ENCODE results near the gene POC1B.

POC1B gene

GRCh38 chr12:89565002-89565401 lies 39.2 kb upstream of the POC1B start:
- H3K9me3 ChIP-seq (replicated peaks in 1 of 11): no peaks in the 10 kb centered on the region
- H4K20me1 ChIP-seq: no peaks in the 10 kb centered on the region
- no peak for TF ChIP-seq Cebpa-rat (IDR thresholded peaks at IDR 0.05)
- H3K36me3 ChIP-seq: no peaks in the 10 kb centered on the region
- H3K9ac ChIP-seq: no peak overlapping the region
- no peaks in the 10 kb centered on the region for H3K27me3 ChIP-seq
- no peak overlapping the region for H3K27ac ChIP-seq
- H3K4me2 ChIP-seq: no peak overlapping the region
- no peaks in the 10 kb centered on the region for H3K4me1 ChIP-seq
- no peak overlapping the region for H3K4me3 ChIP-seq

- Histone ChIP-seq H3K4me2 (no peak overlapping the region), H3K36me3 (no peaks in the 10 kb centered on the region), H3K9me3 (replicated peaks in 1 of 11) (no peaks in the 10 kb centered on the region), H3K4me1 (no peaks in the 10 kb centered on the region), H4K20me1 (no peaks in the 10 kb centered on the region), H3K27me3 (no peaks in the 10 kb centered on the region), H3K4me3 (no peak overlapping the region), H3K27ac (no peak overlapping the region), H3K9ac (no peak overlapping the region)
- no peak for TF ChIP-seq Cebpa-rat (IDR thresholded peaks at IDR 0.05)
Measured at GRCh38 chr12:89559753-89560152, 33.9 kb upstream of the POC1B start.

- TF ChIP-seq Cebpa-rat (IDR thresholded peaks at IDR 0.05): no peak
- H3K9ac ChIP-seq: no peak overlapping the region
- no peaks in the 10 kb centered on the region for H3K27me3 ChIP-seq
- no peaks in the 10 kb centered on the region for H3K4me1 ChIP-seq
- no peaks in the 10 kb centered on the region for H3K36me3 ChIP-seq
- no peak overlapping the region for H3K27ac ChIP-seq
- H4K20me1 ChIP-seq: no peaks in the 10 kb centered on the region
- no peaks in the 10 kb centered on the region for H3K9me3 ChIP-seq (replicated peaks in 1 of 11)
- H3K4me2 ChIP-seq: no peak overlapping the region
- no peak overlapping the region for H3K4me3 ChIP-seq
Measured at GRCh38 chr12:89556976-89557375, 31.1 kb upstream of the POC1B start.

GRCh38 chr12:89552376-89552775 lies 26.5 kb upstream of the POC1B start:
- no peak overlapping the region for H3K27ac ChIP-seq
- H3K4me2 ChIP-seq: no peak overlapping the region
- no peaks in the 10 kb centered on the region for H3K27me3 ChIP-seq
- no peak for TF ChIP-seq Cebpa-rat (IDR thresholded peaks at IDR 0.05)
- peaks cover 0 to 5% (median 0%) of the 10 kb centered on the region in 10 experiments; a peak in 6 of 20 replicates for H3K4me1 ChIP-seq
- H3K9me3 ChIP-seq (replicated peaks in 1 of 11): no peaks in the 10 kb centered on the region
- no peak overlapping the region for H3K4me3 ChIP-seq
- no peaks in the 10 kb centered on the region for H4K20me1 ChIP-seq
- no peak overlapping the region for H3K9ac ChIP-seq
- no peaks in the 10 kb centered on the region for H3K36me3 ChIP-seq

- H4K20me1 ChIP-seq: no peaks in the 10 kb centered on the region
- H3K4me1 ChIP-seq: peaks cover 0 to 11% (median 0%) of the 10 kb centered on the region in 10 experiments; a peak in 7 of 20 replicates
- TF ChIP-seq Cebpa-rat (IDR thresholded peaks at IDR 0.05): no peak
- H3K9ac ChIP-seq: no peak overlapping the region
- no peak overlapping the region for H3K4me2 ChIP-seq
- H3K27ac ChIP-seq: no peak overlapping the region
- H3K4me3 ChIP-seq: no peak overlapping the region
- no peaks in the 10 kb centered on the region for H3K9me3 ChIP-seq (replicated peaks in 1 of 11)
- H3K36me3 ChIP-seq: no peaks in the 10 kb centered on the region
- H3K27me3 ChIP-seq: no peaks in the 10 kb centered on the region
Measured at GRCh38 chr12:89551747-89552146, 25.9 kb upstream of the POC1B start.

GRCh38 chr12:89547101-89547500 lies 21.3 kb upstream of the POC1B start:
- no peak overlapping the region for H3K27ac ChIP-seq
- no peaks in the 10 kb centered on the region for H3K9me3 ChIP-seq (replicated peaks in 1 of 11)
- H3K4me2 ChIP-seq: peak overlapping the region in 3 of 11 experiments; percentile 4 to 83 (median 50); a peak in 5 of 22 replicates
- TF ChIP-seq Cebpa-rat (IDR thresholded peaks at IDR 0.05): no peak
- H3K9ac ChIP-seq: no peak overlapping the region
- H4K20me1 ChIP-seq: no peaks in the 10 kb centered on the region
- H3K27me3 ChIP-seq: no peaks in the 10 kb centered on the region
- no peaks in the 10 kb centered on the region for H3K36me3 ChIP-seq
- no peak overlapping the region for H3K4me3 ChIP-seq
- H3K4me1 ChIP-seq: peaks cover 16 to 49% (median 25%) of the 10 kb centered on the region in 10 experiments

- no peaks in the 10 kb centered on the region for H3K36me3 ChIP-seq
- no peak overlapping the region for H3K4me3 ChIP-seq
- H3K9me3 ChIP-seq (replicated peaks in 1 of 11): no peaks in the 10 kb centered on the region
- no peaks in the 10 kb centered on the region for H4K20me1 ChIP-seq
- H3K27ac ChIP-seq: no peak overlapping the region
- no peak overlapping the region for H3K9ac ChIP-seq
- H3K27me3 ChIP-seq: no peaks in the 10 kb centered on the region
- TF ChIP-seq Cebpa-rat (IDR thresholded peaks at IDR 0.05): no peak
- peak overlapping the region in 3 of 11 experiments; percentile 56 to 83 (median 76); a peak in 2 of 22 replicates for H3K4me2 ChIP-seq
- H3K4me1 ChIP-seq: peaks cover 16 to 49% (median 25%) of the 10 kb centered on the region in 10 experiments
Measured at GRCh38 chr12:89546151-89546550, 20.3 kb upstream of the POC1B start.

- no peaks in the 10 kb centered on the region for H3K27me3 ChIP-seq
- TF ChIP-seq Cebpa-rat (IDR thresholded peaks at IDR 0.05): no peak
- H3K27ac ChIP-seq: peak overlapping the region in 3 of 11 experiments; percentile 15 to 37 (median 19); a peak in 4 of 22 replicates
- H3K4me3 ChIP-seq: no peak overlapping the region
- H4K20me1 ChIP-seq: 0 out of 22 replicates have a peak, but pooled peaks cover 0 to 4% (median 0%) of the 10 kb centered on the region in 11 experiments
- H3K36me3 ChIP-seq: no peaks in the 10 kb centered on the region
- no peaks in the 10 kb centered on the region for H3K9me3 ChIP-seq (replicated peaks in 1 of 11)
- peak overlapping the region; percentile 56 to 83 (median 72) for H3K4me2 ChIP-seq
- peaks cover 16 to 49% (median 25%) of the 10 kb centered on the region in 10 experiments for H3K4me1 ChIP-seq
- peak overlapping the region in 2 of 11 experiments; percentile 2 to 20; a peak in 1 of 22 replicates for H3K9ac ChIP-seq
Measured at GRCh38 chr12:89544681-89545184, 18.9 kb upstream of the POC1B start.

- Histone ChIP-seq H3K9me3 (replicated peaks in 1 of 11) (no peaks in the 10 kb centered on the region), H3K4me3 (no peak overlapping the region), H3K27ac (0 out of 22 replicates have a peak overlapping the region, but pooled peaks of 1 of the 11 experiments have one; percentile 19), H3K36me3 (no peaks in the 10 kb centered on the region), H3K27me3 (no peaks in the 10 kb centered on the region), H3K9ac (no peak overlapping the region), H3K4me2 (peak overlapping the region; percentile 56 to 83 (median 72); a peak in 15 of 22 replicates), H3K4me1 (peaks cover 16 to 49% (median 25%) of the 10 kb centered on the region in 10 experiments), H4K20me1 (0 out of 22 replicates have a peak, but pooled peaks cover 0 to 4% (median 0%) of the 10 kb centered on the region in 11 experiments)
- TF ChIP-seq Cebpa-rat (IDR thresholded peaks at IDR 0.05): no peak
Measured at GRCh38 chr12:89544022-89544421, 18.2 kb upstream of the POC1B start.

Measured in BLaER1 treated with 17β-estradiol and CSF1 and Interleukin-3, amounts not matched to agents 10 nM and 100 nM (cell line).